ENCODE results near the gene HAGH.
A peak's percentile ranks its signal among the peaks of the same experiment; 100 is the strongest.

The HAGH gene

GRCh38 chr16:1865902-1866690 lies 39.5 kb upstream of the HAGH start:
- no peak for TF ChIP-seq CTCF (IDR thresholded peaks at IDR 0.05; ENCODE audit: low read depth, low read length)
- Histone ChIP-seq H3K9me3 (ENCODE audit: severe bottlenecking) (no peaks in the 10 kb centered on the region), H3K27ac (no peak overlapping the region), H3K36me3 (no peaks in the 10 kb centered on the region), H3K27me3 (ENCODE audit: insufficient read depth, low read depth, severe bottlenecking) (no peaks in the 10 kb centered on the region), H3K4me3 (ENCODE audit: low read depth, low read length) (no peak overlapping the region)
- no peak for DNase-seq

GRCh38 chr16:1863681-1864460 lies 37.2 kb upstream of the HAGH start:
- H3K27me3 ChIP-seq (ENCODE audit: insufficient read depth, low read depth, severe bottlenecking) = no peaks in the 10 kb centered on the region
- no peak for DNase-seq
- TF ChIP-seq CTCF (IDR thresholded peaks at IDR 0.05; ENCODE audit: low read depth, low read length) = peak; percentile 9; the same call in 1 of the 2 replicates
- no peaks in the 10 kb centered on the region for H3K9me3 ChIP-seq (ENCODE audit: severe bottlenecking)
- H3K4me3 ChIP-seq (ENCODE audit: low read depth, low read length) = no peak overlapping the region
- no peak overlapping the region for H3K27ac ChIP-seq
- H3K36me3 ChIP-seq = no peaks in the 10 kb centered on the region

- no peak for DNase-seq
- H3K9me3 ChIP-seq (ENCODE audit: severe bottlenecking) = no peaks in the 10 kb centered on the region
- no peaks in the 10 kb centered on the region for H3K36me3 ChIP-seq
- no peak overlapping the region for H3K27ac ChIP-seq
- no peak for TF ChIP-seq CTCF (IDR thresholded peaks at IDR 0.05; ENCODE audit: low read depth, low read length)
- H3K27me3 ChIP-seq (ENCODE audit: insufficient read depth, low read depth, severe bottlenecking) = no peaks in the 10 kb centered on the region
- no peak overlapping the region for H3K4me3 ChIP-seq (ENCODE audit: low read depth, low read length)
Observed at GRCh38 chr16:1862394-1862793, 35.8 kb upstream of the HAGH start.

GRCh38 chr16:1861730-1862129 lies 35.1 kb upstream of the HAGH start:
- Histone ChIP-seq H3K27me3 (ENCODE audit: insufficient read depth, low read depth, severe bottlenecking) (no peaks in the 10 kb centered on the region), H3K27ac (no peak overlapping the region), H3K4me3 (ENCODE audit: low read depth, low read length) (no peak overlapping the region), H3K36me3 (no peaks in the 10 kb centered on the region), H3K9me3 (ENCODE audit: severe bottlenecking) (no peaks in the 10 kb centered on the region)
- TF ChIP-seq CTCF (IDR thresholded peaks at IDR 0.05; ENCODE audit: low read depth, low read length) = no peak
- DNase-seq = no peak

GRCh38 chr16:1859650-1860049 lies 33.0 kb upstream of the HAGH start:
- no peak for TF ChIP-seq CTCF (IDR thresholded peaks at IDR 0.05; ENCODE audit: low read depth, low read length)
- Histone ChIP-seq H3K36me3 (no peaks in the 10 kb centered on the region), H3K27ac (no peak overlapping the region), H3K9me3 (ENCODE audit: severe bottlenecking) (no peaks in the 10 kb centered on the region), H3K27me3 (ENCODE audit: insufficient read depth, low read depth, severe bottlenecking) (no peaks in the 10 kb centered on the region), H3K4me3 (ENCODE audit: low read depth, low read length) (no peak overlapping the region)
- DNase-seq = no peak
